K562 (cell line): ENCODE results near the gene SYNGR3. TPM values are rescaled to one million over a fixed set of nuclear protein-coding genes. Genes with fewer than 3 reads are reported as not detected.
A peak's percentile ranks its signal among the peaks of the same experiment; 100 is the strongest.

ENCODE experiments used
- ATAC-seq: fragments of 200-7000 bp; cut with Tn5 transposase; 3 replicates; pipeline ENCODE4 v1.9.1; 2020; ENCODE audit warnings: moderate library complexity
- BruUV-seq: library from RNA; stranded (reverse); fragments of 400-500 nt; replicated peaks from 2 replicates; lab custom pipeline; 2021; lab: Mats Ljungman, UMichigan
- CTCF ChIA-PET: fragments of 300-600 bp; formaldehyde crosslinking; extraction: SDS; loops from one replicate; lab custom pipeline; 2021; ENCODE audit warnings: low intra/inter-chr PET ratio; lab: Yijun Ruan, JAX
- POLR2A ChIA-PET: fragments of 300-600, 350-650 bp; sonication (Branson Sonifier 250); formaldehyde crosslinking; extraction: SDS; loops from one replicate; lab custom pipeline; 2021; ENCODE audit warnings: antibody characterized with exemption, inconsistent platforms; lab: Yijun Ruan, JAX
- DNase-seq, 4 experiments: peaks; one replicate each; pipeline versions ENCODE4 v3.0.0 to v3.0.0-alpha.2; 2011 to 2018; ENCODE audit warnings: low spot score in 3 of 4, mixed read lengths in 3 of 4; ENCODE audit errors: extremely low read depth in 1 of 4
- FAIRE-seq: peaks from 2 replicates; lab custom pipeline; 2011; peaks lifted over from hg19 to GRCh38; lab: Jason Lieb, UNC
- H2AFZ ChIP-seq: 2 replicates; pipeline ENCODE4 v1.6.0; 2011; ENCODE audit warnings: low read depth, low read length, control low read depth, inconsistent platforms
- H3K27ac ChIP-seq: fragments of 200-600 bp; 3 replicates; pipeline ENCODE4 v1.8.0; 2011; ENCODE audit warnings: low read depth, mild to moderate bottlenecking, control low read depth, inconsistent platforms, low read length, moderate library complexity, mixed read lengths; ENCODE audit errors: extremely low read depth
- H3K27me3 ChIP-seq, 2 experiments: fragments of 300-600 bp in 1 of 2; 2 replicates in 1 of 2; 3 replicates in 1 of 2; pipeline versions ENCODE4 v1.6.0 to v1.8.0; 2011; ENCODE audit warnings: inconsistent platforms in 2 of 2, low read length in 2 of 2, mild to moderate bottlenecking in 1 of 2, mixed read lengths in 1 of 2, moderate library complexity in 1 of 2; ENCODE audit not compliant: control insufficient read depth in 2 of 2, insufficient read depth in 2 of 2
- H3K36me3 ChIP-seq: fragments of 300-600 bp; 3 replicates; pipeline ENCODE4 v1.8.0; 2011; ENCODE audit warnings: mild to moderate bottlenecking, low read length, inconsistent platforms; ENCODE audit not compliant: control insufficient read depth, insufficient read depth
- H3K4me1 ChIP-seq, 2 experiments: fragments of 200-600 bp in 1 of 2; replicated peaks in 1 of 2; 2 replicates in 1 of 2; 3 replicates in 1 of 2; pipeline versions ENCODE4 v1.5.1 to v1.8.0; 2011; ENCODE audit warnings: inconsistent platforms in 2 of 2, low read length in 2 of 2, mild to moderate bottlenecking in 1 of 2, mixed read lengths in 1 of 2, moderate library complexity in 1 of 2; ENCODE audit not compliant: control insufficient read depth in 2 of 2, insufficient read depth in 2 of 2
- H3K4me2 ChIP-seq: 2 replicates; pipeline ENCODE4 v1.6.1; 2011; ENCODE audit warnings: low read length, control low read depth, inconsistent platforms, mixed read lengths; ENCODE audit not compliant: insufficient read depth
- H3K4me3 ChIP-seq: fragments of 200-600 bp; sonication (generic), shearing (Covaris generic); 2 replicates; pipeline ENCODE4 v1.5.1; 2016; ENCODE audit warnings: control low read depth, inconsistent platforms
- H3K79me2 ChIP-seq: fragments of 200-600 bp; 3 replicates; pipeline ENCODE4 v1.8.0; 2011; ENCODE audit warnings: low read length, inconsistent platforms; ENCODE audit not compliant: control insufficient read depth, insufficient read depth
- H3K9ac ChIP-seq, 2 experiments: 2 replicates each; pipeline versions ENCODE4 v1.6.0 to v1.6.1; 2011; ENCODE audit warnings: low read depth in 2 of 2, low read length in 2 of 2, control low read depth in 1 of 2, inconsistent platforms in 1 of 2, mild to moderate bottlenecking in 1 of 2, mixed read lengths in 1 of 2; ENCODE audit not compliant: insufficient read depth in 1 of 2
- H3K9me1 ChIP-seq: one replicate; pipeline ENCODE4 v1.6.0; 2011; ENCODE audit warnings: inconsistent platforms, mild to moderate bottlenecking, low read length, moderate library complexity; ENCODE audit not compliant: control insufficient read depth, insufficient read depth
- H3K9me3 ChIP-seq: replicated peaks from 2 replicates; pipeline ENCODE4 v1.5.1; 2011; ENCODE audit warnings: low read depth, low read length, inconsistent platforms; ENCODE audit not compliant: control insufficient read depth, insufficient read depth
- H4K20me1 ChIP-seq: replicated peaks from 2 replicates; pipeline ENCODE4 v1.6.1; 2011; ENCODE audit warnings: low read length, inconsistent platforms, mixed read lengths; ENCODE audit not compliant: control insufficient read depth, insufficient read depth
- CREBBP ChIP-seq: IDR thresholded peaks from one replicate; pipeline ENCODE4 v1.6.1; 2012; ENCODE audit warnings: low read depth, mild to moderate bottlenecking, control low read depth, inconsistent platforms, low read length
- MED1 ChIP-seq: sonication (generic); formaldehyde crosslinking; IDR thresholded peaks from 2 replicates; pipeline ENCODE4 v1.8.1; 2023; ENCODE audit warnings: missing genetic modification reagents, borderline replicate concordance
- POLR2G ChIP-seq: fragments of 200-400 bp; formaldehyde crosslinking; IDR thresholded peaks from 2 replicates; pipeline ENCODE4 v1.6.1; 2017; ENCODE audit warnings: low read depth, mild to moderate bottlenecking, antibody characterized with exemption, low read length, moderate library complexity
- POLR2H ChIP-seq: IDR thresholded peaks from 2 replicates; pipeline ENCODE4 v1.6.1; 2016; ENCODE audit warnings: missing genetic modification characterization, low read depth, mild to moderate bottlenecking, control low read depth, missing compliant biosample characterization, moderate library complexity
- RNF2 ChIP-seq: sonication (generic); IDR thresholded peaks from 2 replicates; pipeline ENCODE4 v1.6.1; 2016
- SRSF9 ChIP-seq: fragments of 200-400 bp; formaldehyde crosslinking; IDR thresholded peaks from 2 replicates; pipeline ENCODE4 v1.6.1; 2017; ENCODE audit warnings: low read depth, low read length, borderline replicate concordance
- TFAP4 ChIP-seq: sonication (generic); formaldehyde crosslinking; IDR thresholded peaks from 2 replicates; pipeline ENCODE4 v1.8.0; 2022; ENCODE audit warnings: missing genetic modification reagents, mild to moderate bottlenecking, moderate library complexity, borderline replicate concordance
- XRCC3 ChIP-seq: fragments of 450-650 bp; IDR thresholded peaks from 2 replicates; pipeline ENCODE4 v1.6.1; 2017; ENCODE audit warnings: mild to moderate bottlenecking, moderate library complexity
- ZSCAN29 ChIP-seq: fragments of 450-650 bp; IDR thresholded peaks from 2 replicates; pipeline ENCODE4 v1.6.1; 2017
- WGBS: fragments of 100-300 bp; shearing (Covaris generic); methylation state at CpG from one replicate; pipeline ENCODE4 v1.1.6; 2016; ENCODE audit warnings: low coverage, mixed read lengths; ENCODE audit not compliant: insufficient coverage; ENCODE audit errors: missing lambda C conversion rate; 5-methylcytosine and 5-hydroxymethylcytosine counted together
- in situ Hi-C: fragments of 300-500 bp; cut with MboI; formaldehyde crosslinking; loops from 4 replicates; pipeline ENCODE4 v1.15.0; 2018; ENCODE audit warnings: inconsistent platforms, mixed read lengths
- intact Hi-C: fragments of 100-400 bp; cut with micrococcal nuclease; formaldehyde crosslinking; loops from 2 replicates; pipeline ENCODE4 v1.14.2; 2022
- polyA plus RNA-seq, 8 experiments: library from polyadenylated mRNA; depleted of rRNA in 4 of 8; stranded (reverse) in 5 of 8; unstranded in 3 of 8; fragments of >200 nt; fragmentation: Nextera tagmentation in 2 of 8; fragmentation: Illumina TruSeq in 1 of 8; extraction: Ambion mirVana in 2 of 8; extraction: Trizol in 1 of 8; gene quantifications; 2 replicates each; pipeline versions ENCODE4 v1.2.1 to v1.2.3, GENCODE V29; 2011 to 2014; ENCODE audit warnings: inconsistent platforms in 1 of 8, missing spikeins in 1 of 8
- total RNA-seq, 7 experiments: library from RNA; depleted of rRNA in 6 of 7; stranded (reverse); fragments of >200 nt in 6 of 7; fragmentation: Illumina TruSeq in 2 of 7; extraction: Trizol in 2 of 7; gene quantifications; 2 replicates each; pipeline versions ENCODE4 v1.2.1 to v1.2.3, GENCODE V29; 2011 to 2021; ENCODE audit warnings: low replicate concordance in 1 of 7

SYNGR3 gene
- total and polyA plus RNA-seq, 9 of the 15 experiments (the other 6 are each of a cell fraction or from before 2014, with no cell fraction given) = 3.7 to 69.2 (median 36.3) TPM

- TF ChIP-seq TFAP4 (CRISPR knock-in tag) (peak; percentile 50; the same call in 1 of the 2 replicates), POLR2G (peak; percentile 47; the same call in 1 of the 2 replicates), CREBBP (no peak)
Measured at GRCh38 chr16:2039274-2040031, 49.7 kb downstream of the SYNGR3 start (continued).

GRCh38 chr16:2040041-2040786, 50.4 kb downstream of the SYNGR3 start:
- in situ Hi-C loops (no loop called here), intact Hi-C loops (no loop called here)
- Histone ChIP-seq H3K4me3 (no peak overlapping the region), H3K9me3 (no peaks in the 10 kb centered on the region), H3K9me1 (no peaks in the 10 kb centered on the region), H3K79me2 (no peaks in the 10 kb centered on the region), H3K4me1 (peaks cover 5 to 91% of the 10 kb centered on the region in 2 experiments; a peak in 3 of 5 replicates), H4K20me1 (no peaks in the 10 kb centered on the region), H3K36me3 (peaks cover 29% of the 10 kb centered on the region; the same call in 1 of the 3 replicates), H3K4me2 (no peak overlapping the region), H3K27ac (no peak overlapping the region), H2AFZ (no peak overlapping the region), H3K9ac (peak overlapping the region in 1 of 2 experiments; percentile 48; a peak in 1 of 4 replicates), H3K27me3 (no peaks in the 10 kb centered on the region)
- no peak for DNase-seq
- ATAC-seq = no peak
- no peak for FAIRE-seq
- TF ChIP-seq POLR2H (no peak), SRSF9 (no peak), POLR2G (peak; percentile 40), MED1 (CRISPR knock-in tag) (no peak), RNF2 (no peak), ZSCAN29 (no peak), XRCC3 (no peak)
- WGBS = 81% methylated on average over 7 of the region's 24 CpGs
- POLR2A ChIA-PET = no interaction called here
- no TSS peak for BruUV-seq
- CTCF ChIA-PET = interaction anchor here (1.1 kb wide), 1 partner anchor 100 kb away, joined by 4 read pairs; no protein-coding TSS in a partner anchor
